ENCODE data around the gene TMEM31.

DNA sequence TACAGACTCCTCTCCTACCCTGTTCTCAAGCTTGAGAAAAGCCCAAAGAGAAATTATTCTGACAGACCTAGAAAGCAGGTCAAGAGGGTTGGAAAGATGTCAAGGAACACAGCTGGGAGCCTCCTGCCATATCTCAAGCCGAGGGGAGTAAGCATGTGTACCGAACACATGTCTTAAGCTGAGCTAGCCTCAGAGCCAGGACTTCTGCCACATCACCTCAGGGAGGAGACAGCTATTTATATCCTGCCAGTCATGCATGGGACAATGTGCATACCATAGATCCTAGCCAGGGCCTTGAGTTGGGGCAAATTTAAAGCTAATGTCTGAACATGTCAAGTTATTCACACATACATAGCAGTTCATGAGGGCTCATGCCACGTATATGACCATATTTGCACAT is 11.8 kb downstream of the TMEM31 start:
- TF ChIP-seq, protein P1, sequence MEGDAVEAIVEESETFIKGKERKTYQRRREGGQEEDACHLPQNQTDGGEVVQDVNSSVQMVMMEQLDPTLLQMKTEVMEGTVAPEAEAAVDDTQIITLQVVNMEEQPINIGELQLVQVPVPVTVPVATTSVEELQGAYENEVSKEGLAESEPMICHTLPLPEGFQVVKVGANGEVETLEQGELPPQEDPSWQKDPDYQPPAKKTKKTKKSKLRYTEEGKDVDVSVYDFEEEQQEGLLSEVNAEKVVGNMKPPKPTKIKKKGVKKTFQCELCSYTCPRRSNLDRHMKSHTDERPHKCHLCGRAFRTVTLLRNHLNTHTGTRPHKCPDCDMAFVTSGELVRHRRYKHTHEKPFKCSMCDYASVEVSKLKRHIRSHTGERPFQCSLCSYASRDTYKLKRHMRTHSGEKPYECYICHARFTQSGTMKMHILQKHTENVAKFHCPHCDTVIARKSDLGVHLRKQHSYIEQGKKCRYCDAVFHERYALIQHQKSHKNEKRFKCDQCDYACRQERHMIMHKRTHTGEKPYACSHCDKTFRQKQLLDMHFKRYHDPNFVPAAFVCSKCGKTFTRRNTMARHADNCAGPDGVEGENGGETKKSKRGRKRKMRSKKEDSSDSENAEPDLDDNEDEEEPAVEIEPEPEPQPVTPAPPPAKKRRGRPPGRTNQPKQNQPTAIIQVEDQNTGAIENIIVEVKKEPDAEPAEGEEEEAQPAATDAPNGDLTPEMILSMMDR (IDR thresholded peaks at IDR 0.05): no peak
- no peak for TF ChIP-seq EZH2 (IDR thresholded peaks at IDR 0.05; ENCODE audit: borderline replicate concordance, insufficient read depth, low read depth, low read length, poor library complexity, severe bottlenecking)

Measured in B cell (primary cell).